Left renal pelvis (tissue), 4 donors: ENCODE measurements around the gene EME2. TPM values are rescaled to one million over a fixed set of nuclear protein-coding genes. Genes with fewer than 3 reads are reported as not detected.

Experiments
- DNase-seq, 4 donors: peaks; one replicate each; pipeline ENCODE4 v3.0.0-alpha.2; 2013; ENCODE audit warnings: low read depth in 4 of 4, low spot score in 3 of 4
- polyA plus RNA-seq, 4 donors: library from polyadenylated mRNA; unstranded; fragments of 120-200 nt; gene quantifications; one replicate each; pipeline ENCODE4 v1.2.1, GENCODE V29; 2013; ENCODE audit not compliant: insufficient read length in 4 of 4

The EME2 gene
- polyA plus RNA-seq, 4 donors, result 5.7 to 16.1 (median 8.0) TPM

- no peak for DNase-seq
These were observed 6.8 kb upstream of the EME2 start for GRCh38 chr16:1765826-1766225.

- no peak for DNase-seq
These were observed 6.4 kb upstream of the EME2 start for GRCh38 chr16:1766231-1766630.

GRCh38 chr16:1766701-1767100 is 5.9 kb upstream of the EME2 start:
- DNase-seq, result no peak

- no peak for DNase-seq
These were observed 5.3 kb upstream of the EME2 start for GRCh38 chr16:1767116-1767994.

GRCh38 chr16:1768061-1768766 is 4.4 kb upstream of the EME2 start:
- no peak for DNase-seq

GRCh38 chr16:1768767-1769401 is 3.7 kb upstream of the EME2 start:
- no peak for DNase-seq

- DNase-seq, result no peak
These were observed 3.0 kb upstream of the EME2 start for GRCh38 chr16:1769402-1770300.

- DNase-seq, result no peak
These were observed 2.1 kb upstream of the EME2 start for GRCh38 chr16:1770328-1771187.

GRCh38 chr16:1771188-1771863 is 1.3 kb upstream of the EME2 start, which contains the start of gene NME3:
Gene NME3 (minus strand): TSS chr16:1771543. CDS start chr16:1771534, 9 bp downstream.
- DNase-seq, result no peak

- DNase-seq, result no peak
These were observed 697 bp upstream of the EME2 start for GRCh38 chr16:1771864-1772361.

GRCh38 chr16:1772908-1773702 is 495 bp downstream of the EME2 start, which contains the start of gene MRPS34:
Gene MRPS34 (minus strand): TSS chr16:1773134. CDS start chr16:1773119, 15 bp downstream.
- peak; percentile 55 to 79 (median 72) for DNase-seq

GRCh38 chr16:1773703-1774447 is 1.3 kb downstream of the EME2 start:
- DNase-seq, result no peak

- no peak for DNase-seq
These were observed 1.8 kb downstream of the EME2 start for GRCh38 chr16:1774448-1774780.

GRCh38 chr16:1775006-1775845 is 2.6 kb downstream of the EME2 start:
- no peak for DNase-seq

- DNase-seq, result no peak
These were observed 3.4 kb downstream of the EME2 start for GRCh38 chr16:1775846-1776671.

GRCh38 chr16:1776672-1776955 is 4.0 kb downstream of the EME2 start:
- no peak for DNase-seq
